Measurements from ENCODE around the gene MBNL2.

Gene MBNL2

DNA sequence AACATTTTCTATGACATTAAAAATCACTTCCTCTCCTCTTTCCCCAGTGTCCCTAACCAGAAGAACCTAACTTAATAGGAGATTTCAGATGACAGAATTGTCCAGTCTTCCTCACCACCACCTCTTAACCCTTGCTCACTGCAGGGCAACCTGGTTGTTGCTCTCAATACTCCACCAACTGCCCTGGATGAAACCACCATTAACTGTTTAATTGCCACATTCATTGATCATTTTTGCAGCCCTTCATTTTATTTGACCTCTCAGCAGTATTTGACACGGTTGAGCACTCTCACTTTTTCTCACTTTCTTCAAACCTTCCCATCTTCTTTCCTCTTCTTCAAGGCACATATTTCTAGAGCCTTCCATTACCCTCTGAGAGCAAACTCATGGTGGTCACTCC lies 84.0 kb downstream of the MBNL2 start:
- Histone ChIP-seq H3K36me3 (ENCODE audit: control insufficient read depth, low read length) (no peaks in the 10 kb centered on the region), H3K27me3 (ENCODE audit: control insufficient read depth, low read length) (no peaks in the 10 kb centered on the region), H3K4me2 (ENCODE audit: low read length) (no peak overlapping the region), H4K20me1 (ENCODE audit: control insufficient read depth, insufficient read depth, low read depth, low read length) (no peaks in the 10 kb centered on the region), H3K4me3 (ENCODE audit: low read length) (no peak overlapping the region), H3K9me3 (ENCODE audit: control insufficient read depth, insufficient read depth, low read length) (no peaks in the 10 kb centered on the region), H3K27ac (ENCODE audit: low read depth, low read length) (no peak overlapping the region), H3K79me2 (ENCODE audit: control insufficient read depth, low read length) (no peaks in the 10 kb centered on the region), H3K9me2 (replicated peaks; ENCODE audit: control insufficient read depth, low read length) (no peaks in the 10 kb centered on the region), H3K4me1 (ENCODE audit: control insufficient read depth, low read length) (no peaks in the 10 kb centered on the region), H3F3A (ENCODE audit: control insufficient read depth, insufficient read depth) (no peaks in the 10 kb centered on the region)
- TF ChIP-seq, protein P1, sequence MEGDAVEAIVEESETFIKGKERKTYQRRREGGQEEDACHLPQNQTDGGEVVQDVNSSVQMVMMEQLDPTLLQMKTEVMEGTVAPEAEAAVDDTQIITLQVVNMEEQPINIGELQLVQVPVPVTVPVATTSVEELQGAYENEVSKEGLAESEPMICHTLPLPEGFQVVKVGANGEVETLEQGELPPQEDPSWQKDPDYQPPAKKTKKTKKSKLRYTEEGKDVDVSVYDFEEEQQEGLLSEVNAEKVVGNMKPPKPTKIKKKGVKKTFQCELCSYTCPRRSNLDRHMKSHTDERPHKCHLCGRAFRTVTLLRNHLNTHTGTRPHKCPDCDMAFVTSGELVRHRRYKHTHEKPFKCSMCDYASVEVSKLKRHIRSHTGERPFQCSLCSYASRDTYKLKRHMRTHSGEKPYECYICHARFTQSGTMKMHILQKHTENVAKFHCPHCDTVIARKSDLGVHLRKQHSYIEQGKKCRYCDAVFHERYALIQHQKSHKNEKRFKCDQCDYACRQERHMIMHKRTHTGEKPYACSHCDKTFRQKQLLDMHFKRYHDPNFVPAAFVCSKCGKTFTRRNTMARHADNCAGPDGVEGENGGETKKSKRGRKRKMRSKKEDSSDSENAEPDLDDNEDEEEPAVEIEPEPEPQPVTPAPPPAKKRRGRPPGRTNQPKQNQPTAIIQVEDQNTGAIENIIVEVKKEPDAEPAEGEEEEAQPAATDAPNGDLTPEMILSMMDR (IDR thresholded peaks at IDR 0.05; ENCODE audit: low read depth, low read length, poor library complexity, severe bottlenecking) = no peak
- TF ChIP-seq EZH2phosphoT487 (IDR thresholded peaks at IDR 0.05; ENCODE audit: borderline replicate concordance, low read length) = no peak

DNA sequence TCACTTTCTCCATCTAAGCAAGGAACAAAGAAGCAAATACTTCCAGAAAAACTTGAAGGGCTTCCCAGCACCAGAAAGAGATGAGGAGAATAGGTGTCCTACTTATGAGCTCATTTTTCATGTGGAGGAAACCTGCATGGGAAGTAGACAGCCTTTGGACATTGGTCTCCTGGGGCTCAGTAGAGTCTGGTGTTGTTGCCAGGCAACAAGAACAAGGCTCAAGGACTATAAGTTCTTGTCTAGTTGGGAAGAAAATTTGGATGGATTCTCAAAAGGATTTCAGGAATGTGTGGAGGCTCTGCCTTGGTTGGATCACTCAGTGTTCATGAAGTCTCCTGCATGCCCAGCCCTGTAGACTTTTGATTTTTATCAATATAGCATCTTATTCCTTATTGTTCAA lies 84.5 kb downstream of the MBNL2 start:
- Histone ChIP-seq H3K4me1 (ENCODE audit: control insufficient read depth, low read length) (no peaks in the 10 kb centered on the region), H3K27me3 (ENCODE audit: control insufficient read depth, low read length) (no peaks in the 10 kb centered on the region), H3K36me3 (ENCODE audit: control insufficient read depth, low read length) (no peaks in the 10 kb centered on the region), H3K27ac (ENCODE audit: low read depth, low read length) (no peak overlapping the region), H3K4me2 (ENCODE audit: low read length) (no peak overlapping the region), H3K79me2 (ENCODE audit: control insufficient read depth, low read length) (no peaks in the 10 kb centered on the region), H3K9me2 (replicated peaks; ENCODE audit: control insufficient read depth, low read length) (no peaks in the 10 kb centered on the region), H3K4me3 (ENCODE audit: low read length) (no peak overlapping the region), H3K9me3 (ENCODE audit: control insufficient read depth, insufficient read depth, low read length) (no peaks in the 10 kb centered on the region), H3F3A (ENCODE audit: control insufficient read depth, insufficient read depth) (no peaks in the 10 kb centered on the region), H4K20me1 (ENCODE audit: control insufficient read depth, insufficient read depth, low read depth, low read length) (no peaks in the 10 kb centered on the region)
- TF ChIP-seq EZH2phosphoT487 (IDR thresholded peaks at IDR 0.05; ENCODE audit: borderline replicate concordance, low read length) = no peak
- TF ChIP-seq, protein P1 (IDR thresholded peaks at IDR 0.05; ENCODE audit: low read depth, low read length, poor library complexity, severe bottlenecking) = no peak

DNA sequence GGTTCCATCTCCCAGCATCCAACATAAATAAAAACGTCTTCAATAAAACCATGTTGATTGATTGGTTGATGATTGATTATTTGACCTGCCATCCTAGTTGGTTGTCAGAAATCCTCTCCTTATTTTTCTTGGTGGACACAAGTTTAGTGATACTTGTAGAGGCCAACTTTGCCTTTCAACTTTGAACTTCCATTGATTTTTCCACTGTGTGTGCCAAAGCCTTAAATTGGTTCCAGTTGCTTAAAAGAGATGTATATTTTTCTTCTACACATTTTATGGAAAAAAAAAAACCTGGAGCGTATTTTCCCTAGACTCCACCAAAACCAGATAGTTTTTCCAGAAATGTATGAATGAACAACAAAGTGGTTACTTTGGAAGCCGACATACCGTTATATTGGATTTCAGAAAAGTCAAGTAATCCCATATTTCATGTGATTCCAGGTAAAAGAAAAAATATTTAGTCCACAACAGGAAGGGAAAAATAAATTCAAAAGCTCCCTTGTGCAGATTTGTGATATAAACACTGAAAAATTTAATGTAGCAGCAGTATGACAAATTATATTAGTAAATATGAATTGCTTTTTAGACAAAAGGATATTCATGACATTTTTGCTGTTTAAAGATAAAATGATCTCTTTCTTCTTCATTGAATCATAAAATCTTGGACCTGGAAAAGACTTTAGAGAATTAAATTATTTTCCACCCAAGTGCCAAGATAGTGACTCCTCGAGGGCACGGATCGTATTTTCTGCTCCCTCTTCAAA lies 85.2 kb downstream of the MBNL2 start:
- no peaks in the 10 kb centered on the region for H3F3A ChIP-seq (ENCODE audit: control insufficient read depth, insufficient read depth)
- no peak overlapping the region for H3K4me2 ChIP-seq (ENCODE audit: low read length)
- H3K4me3 ChIP-seq (ENCODE audit: low read length) = no peak overlapping the region
- H3K27ac ChIP-seq (ENCODE audit: low read depth, low read length) = no peak overlapping the region
- no peaks in the 10 kb centered on the region for H3K79me2 ChIP-seq (ENCODE audit: control insufficient read depth, low read length)
- no peaks in the 10 kb centered on the region for H3K9me2 ChIP-seq (replicated peaks; ENCODE audit: control insufficient read depth, low read length)
- no peaks in the 10 kb centered on the region for H3K4me1 ChIP-seq (ENCODE audit: control insufficient read depth, low read length)
- no peaks in the 10 kb centered on the region for H3K36me3 ChIP-seq (ENCODE audit: control insufficient read depth, low read length)
- no peaks in the 10 kb centered on the region for H3K9me3 ChIP-seq (ENCODE audit: control insufficient read depth, insufficient read depth, low read length)
- H3K27me3 ChIP-seq (ENCODE audit: control insufficient read depth, low read length) = no peaks in the 10 kb centered on the region
- TF ChIP-seq, protein P1 (IDR thresholded peaks at IDR 0.05; ENCODE audit: low read depth, low read length, poor library complexity, severe bottlenecking) = no peak
- no peak for TF ChIP-seq EZH2phosphoT487 (IDR thresholded peaks at IDR 0.05; ENCODE audit: borderline replicate concordance, low read length)
- no peaks in the 10 kb centered on the region for H4K20me1 ChIP-seq (ENCODE audit: control insufficient read depth, insufficient read depth, low read depth, low read length)

Data from DOHH2 (cell line).